ENCODE data around the gene UBXN4. TPM values are rescaled to one million over a fixed set of nuclear protein-coding genes. Genes with fewer than 3 reads are reported as not detected.
A peak's percentile ranks its signal among the peaks of the same experiment; 100 is the strongest.

The UBXN4 gene
- total RNA-seq, 1 experiment from 2014 or later: 69.7 TPM

DNA sequence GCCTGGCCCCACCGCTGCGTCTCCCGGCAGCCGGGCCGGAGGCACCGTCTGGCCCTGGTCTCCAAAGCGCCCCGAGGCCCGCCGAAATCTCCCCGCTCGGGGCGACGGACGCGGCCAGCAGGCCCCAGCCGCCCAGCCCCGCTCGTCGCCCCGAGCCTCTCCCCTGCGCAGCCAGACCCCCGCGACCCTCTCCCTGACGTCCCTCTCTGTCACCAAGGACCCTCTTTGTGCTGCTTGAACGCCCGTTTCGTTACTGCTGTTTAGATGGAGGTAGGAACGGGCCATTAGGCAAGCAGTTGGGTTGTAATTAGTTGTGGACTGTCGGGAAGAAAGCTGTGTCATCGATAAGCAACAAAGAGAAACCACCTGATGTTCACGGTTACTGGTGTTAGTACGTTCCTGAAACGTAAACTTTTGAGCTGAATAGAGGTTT is 686 bp downstream of the UBXN4 start:
- CTCF ChIA-PET: no interaction called here
- Histone ChIP-seq H3K4me2 (ENCODE audit: low read length) (peak overlapping the region; percentile 86), H3K27ac (ENCODE audit: low read depth, low read length) (peak overlapping the region; percentile 92), H3K9me3 (ENCODE audit: control insufficient read depth in 1 of 2, insufficient read depth in 1 of 2, low read depth in 1 of 2, low read length in 2 of 2) (no peaks in the 10 kb centered on the region), H3K36me3 (ENCODE audit: control insufficient read depth in 1 of 2, insufficient read depth in 2 of 2, low read length in 2 of 2) (no peaks in the 10 kb centered on the region; a peak in 2 of 4 replicates), H2AFZ (ENCODE audit: low read depth, low read length, poor library complexity, severe bottlenecking) (no peak overlapping the region), H3K9me2 (ENCODE audit: insufficient read depth) (no peaks in the 10 kb centered on the region), H3K27me3 (ENCODE audit: insufficient read depth, low read length) (no peaks in the 10 kb centered on the region), H3K4me3 (replicated peaks in 1 of 2; ENCODE audit: low read depth in 1 of 2, low read length in 2 of 2) (peak overlapping the region; percentile 87 to 95), H4K20me1 (ENCODE audit: insufficient read depth) (no peaks in the 10 kb centered on the region), H3K9ac (ENCODE audit: low read length) (peak overlapping the region; percentile 95), H3K79me2 (ENCODE audit: insufficient read depth, low read length) (peaks cover 56% of the 10 kb centered on the region), H3K4me1 (ENCODE audit: control insufficient read depth in 1 of 2, insufficient read depth in 2 of 2, low read length in 2 of 2) (peaks cover 6 to 18% of the 10 kb centered on the region in 2 experiments; a peak in 3 of 4 replicates)
- RAD21 ChIA-PET (ENCODE audit: low non-redundant PET in 1 of 2, low total read pairs in 2 of 2, uncharacterized antibody in 2 of 2, unreplicated experiment in 2 of 2): no interaction called here
- POLR2A ChIA-PET: no interaction called here
- intact Hi-C loops (cut with micrococcal nuclease): no loop called here
- TF ChIP-seq, protein P1, sequence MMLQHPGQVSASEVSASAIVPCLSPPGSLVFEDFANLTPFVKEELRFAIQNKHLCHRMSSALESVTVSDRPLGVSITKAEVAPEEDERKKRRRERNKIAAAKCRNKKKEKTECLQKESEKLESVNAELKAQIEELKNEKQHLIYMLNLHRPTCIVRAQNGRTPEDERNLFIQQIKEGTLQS (IDR thresholded peaks at IDR 0.05): no peak
- no peak for TF ChIP-seq TCF7L2 (IDR thresholded peaks at IDR 0.05; ENCODE audit: borderline replicate concordance, extremely low read depth, insufficient read depth, insufficient read length)
- TF ChIP-seq RAD21 (IDR thresholded peaks at IDR 0.05; ENCODE audit: low read depth): no peak
- TF ChIP-seq EZH2phosphoT487 (IDR thresholded peaks at IDR 0.05; ENCODE audit: borderline replicate concordance): no peak
- 0 out of 2 replicates have a peak, but pooled peaks have one; percentile 19 for TF ChIP-seq SIN3A (IDR thresholded peaks at IDR 0.05; ENCODE audit: low read depth)
- TF ChIP-seq, protein P2, sequence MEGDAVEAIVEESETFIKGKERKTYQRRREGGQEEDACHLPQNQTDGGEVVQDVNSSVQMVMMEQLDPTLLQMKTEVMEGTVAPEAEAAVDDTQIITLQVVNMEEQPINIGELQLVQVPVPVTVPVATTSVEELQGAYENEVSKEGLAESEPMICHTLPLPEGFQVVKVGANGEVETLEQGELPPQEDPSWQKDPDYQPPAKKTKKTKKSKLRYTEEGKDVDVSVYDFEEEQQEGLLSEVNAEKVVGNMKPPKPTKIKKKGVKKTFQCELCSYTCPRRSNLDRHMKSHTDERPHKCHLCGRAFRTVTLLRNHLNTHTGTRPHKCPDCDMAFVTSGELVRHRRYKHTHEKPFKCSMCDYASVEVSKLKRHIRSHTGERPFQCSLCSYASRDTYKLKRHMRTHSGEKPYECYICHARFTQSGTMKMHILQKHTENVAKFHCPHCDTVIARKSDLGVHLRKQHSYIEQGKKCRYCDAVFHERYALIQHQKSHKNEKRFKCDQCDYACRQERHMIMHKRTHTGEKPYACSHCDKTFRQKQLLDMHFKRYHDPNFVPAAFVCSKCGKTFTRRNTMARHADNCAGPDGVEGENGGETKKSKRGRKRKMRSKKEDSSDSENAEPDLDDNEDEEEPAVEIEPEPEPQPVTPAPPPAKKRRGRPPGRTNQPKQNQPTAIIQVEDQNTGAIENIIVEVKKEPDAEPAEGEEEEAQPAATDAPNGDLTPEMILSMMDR (IDR thresholded peaks at IDR 0.05 in 2 of 3, conservative IDR thresholded peaks at IDR 0.05 in 1 of 3; ENCODE audit: borderline replicate concordance in 1 of 3, insufficient read depth in 1 of 3, low read depth in 2 of 3, low read length in 2 of 3): no peak
- TF ChIP-seq ELF1 (IDR thresholded peaks at IDR 0.05; ENCODE audit: borderline replicate concordance, low read depth): no peak
- peak; percentile 33; the same call in 1 of the 2 replicates for TF ChIP-seq ZFX (IDR thresholded peaks at IDR 0.05)
- TF ChIP-seq JUND (IDR thresholded peaks at IDR 0.05): no peak
- no peak for TF ChIP-seq EZH2 (IDR thresholded peaks at IDR 0.05)
- TF ChIP-seq POLR2AphosphoS5 (IDR thresholded peaks at IDR 0.05; ENCODE audit: low read depth, low read length): no peak
- TF ChIP-seq, protein P3, sequence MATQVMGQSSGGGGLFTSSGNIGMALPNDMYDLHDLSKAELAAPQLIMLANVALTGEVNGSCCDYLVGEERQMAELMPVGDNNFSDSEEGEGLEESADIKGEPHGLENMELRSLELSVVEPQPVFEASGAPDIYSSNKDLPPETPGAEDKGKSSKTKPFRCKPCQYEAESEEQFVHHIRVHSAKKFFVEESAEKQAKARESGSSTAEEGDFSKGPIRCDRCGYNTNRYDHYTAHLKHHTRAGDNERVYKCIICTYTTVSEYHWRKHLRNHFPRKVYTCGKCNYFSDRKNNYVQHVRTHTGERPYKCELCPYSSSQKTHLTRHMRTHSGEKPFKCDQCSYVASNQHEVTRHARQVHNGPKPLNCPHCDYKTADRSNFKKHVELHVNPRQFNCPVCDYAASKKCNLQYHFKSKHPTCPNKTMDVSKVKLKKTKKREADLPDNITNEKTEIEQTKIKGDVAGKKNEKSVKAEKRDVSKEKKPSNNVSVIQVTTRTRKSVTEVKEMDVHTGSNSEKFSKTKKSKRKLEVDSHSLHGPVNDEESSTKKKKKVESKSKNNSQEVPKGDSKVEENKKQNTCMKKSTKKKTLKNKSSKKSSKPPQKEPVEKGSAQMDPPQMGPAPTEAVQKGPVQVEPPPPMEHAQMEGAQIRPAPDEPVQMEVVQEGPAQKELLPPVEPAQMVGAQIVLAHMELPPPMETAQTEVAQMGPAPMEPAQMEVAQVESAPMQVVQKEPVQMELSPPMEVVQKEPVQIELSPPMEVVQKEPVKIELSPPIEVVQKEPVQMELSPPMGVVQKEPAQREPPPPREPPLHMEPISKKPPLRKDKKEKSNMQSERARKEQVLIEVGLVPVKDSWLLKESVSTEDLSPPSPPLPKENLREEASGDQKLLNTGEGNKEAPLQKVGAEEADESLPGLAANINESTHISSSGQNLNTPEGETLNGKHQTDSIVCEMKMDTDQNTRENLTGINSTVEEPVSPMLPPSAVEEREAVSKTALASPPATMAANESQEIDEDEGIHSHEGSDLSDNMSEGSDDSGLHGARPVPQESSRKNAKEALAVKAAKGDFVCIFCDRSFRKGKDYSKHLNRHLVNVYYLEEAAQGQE (IDR thresholded peaks at IDR 0.05; ENCODE audit: low read depth): no peak
- ATAC-seq (peak; percentile 16; the same call in 1 of the 2 replicates), DNase-seq (ENCODE audit: low read depth, low spot score) (no peak)
- BruUV-seq (replicated peaks): no TSS peak
